ENCODE measurements around the gene KCNJ9.
"Not testable (repeated sequence)": the region's sequence is repeated elsewhere in the genome, so short reads cannot be mapped to it uniquely, and the experiment has no call there.

Gene KCNJ9

DNA sequence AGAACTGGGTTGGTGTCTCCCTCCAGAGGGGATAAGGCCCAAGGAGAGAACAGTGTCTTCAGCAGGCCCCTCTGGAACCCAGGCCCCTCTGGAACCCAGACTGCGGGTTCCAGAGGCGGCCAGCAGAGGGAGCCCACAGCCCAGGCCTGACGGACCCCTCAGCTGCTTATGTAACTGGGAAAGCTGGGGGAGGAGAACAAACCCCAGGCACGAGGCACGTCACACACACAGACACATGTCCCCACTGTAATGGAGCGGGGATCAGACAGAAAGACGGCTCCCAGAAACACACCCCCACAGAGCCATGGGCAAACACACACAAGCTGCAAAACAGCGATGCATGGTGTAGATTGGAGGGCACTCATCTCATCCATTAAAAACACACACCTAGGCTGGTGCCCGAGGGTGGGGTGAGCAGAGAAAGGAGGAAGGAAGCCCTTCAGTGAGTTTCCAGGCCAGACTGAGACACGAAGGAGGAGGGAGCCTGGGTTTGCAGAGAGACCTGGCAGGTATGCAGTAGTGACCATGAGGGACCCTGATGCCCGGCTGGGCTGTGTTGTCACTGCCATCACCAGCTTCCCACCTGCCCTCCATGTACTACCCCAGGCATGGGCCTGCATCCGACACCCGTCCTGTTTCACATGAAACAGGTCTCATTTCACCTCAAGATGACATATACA lies 19.8 kb downstream of the KCNJ9 start:
- Mint-ChIP-seq H3K4me3 (peak overlapping the region; percentile 48), H3K27me3 (no peaks in the 10 kb centered on the region), H3K36me3 (ENCODE audit: low read depth) (no peaks in the 10 kb centered on the region), H3K4me1 (ENCODE audit: low read depth) (peaks cover 54% of the 10 kb centered on the region), H3K27ac (peak overlapping the region; percentile 91), H3K9me3 (no peaks in the 10 kb centered on the region)

DNA sequence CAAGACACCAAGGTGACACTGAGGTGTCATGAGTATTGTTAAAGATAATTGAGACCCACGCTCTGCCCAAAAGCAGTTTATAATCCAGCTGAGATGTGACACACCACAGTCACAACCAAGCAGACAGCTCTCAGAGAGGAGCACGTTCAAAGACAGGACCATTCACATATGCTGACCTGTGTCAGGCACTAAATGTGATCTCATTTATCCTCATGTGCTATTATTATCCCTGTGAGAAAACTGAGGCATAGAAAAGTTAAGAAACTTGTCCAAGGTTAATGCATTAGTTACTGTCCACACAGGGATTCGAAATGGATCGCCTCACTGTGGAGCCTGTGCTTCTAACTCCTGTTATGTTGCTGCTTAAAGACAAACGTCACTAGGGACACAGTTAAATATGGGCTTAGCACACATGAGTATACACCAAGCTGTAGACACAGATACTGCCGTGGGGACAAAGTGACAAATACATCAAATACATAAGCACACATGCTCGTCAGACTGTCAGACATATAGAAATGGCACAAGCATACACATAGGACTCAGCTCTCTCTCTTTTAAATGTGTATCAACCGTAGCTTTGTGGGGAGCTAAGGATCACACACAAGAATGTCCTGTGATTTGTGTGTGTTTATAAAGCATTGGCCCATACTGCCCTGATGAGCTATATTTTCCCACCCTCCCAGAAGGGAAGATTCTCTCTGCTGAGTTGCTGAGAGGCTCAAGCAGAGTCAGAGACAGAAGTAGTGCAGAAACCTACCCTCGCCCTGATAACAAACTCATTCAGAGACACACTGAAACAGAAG lies 20.6 kb downstream of the KCNJ9 start:
- Mint-ChIP-seq H3K4me1 (ENCODE audit: low read depth) (peaks cover 48% of the 10 kb centered on the region), H3K36me3 (ENCODE audit: low read depth) (no peaks in the 10 kb centered on the region), H3K27ac (peak overlapping the region; percentile 91), H3K9me3 (no peaks in the 10 kb centered on the region), H3K27me3 (no peaks in the 10 kb centered on the region), H3K4me3 (no peak overlapping the region)

DNA sequence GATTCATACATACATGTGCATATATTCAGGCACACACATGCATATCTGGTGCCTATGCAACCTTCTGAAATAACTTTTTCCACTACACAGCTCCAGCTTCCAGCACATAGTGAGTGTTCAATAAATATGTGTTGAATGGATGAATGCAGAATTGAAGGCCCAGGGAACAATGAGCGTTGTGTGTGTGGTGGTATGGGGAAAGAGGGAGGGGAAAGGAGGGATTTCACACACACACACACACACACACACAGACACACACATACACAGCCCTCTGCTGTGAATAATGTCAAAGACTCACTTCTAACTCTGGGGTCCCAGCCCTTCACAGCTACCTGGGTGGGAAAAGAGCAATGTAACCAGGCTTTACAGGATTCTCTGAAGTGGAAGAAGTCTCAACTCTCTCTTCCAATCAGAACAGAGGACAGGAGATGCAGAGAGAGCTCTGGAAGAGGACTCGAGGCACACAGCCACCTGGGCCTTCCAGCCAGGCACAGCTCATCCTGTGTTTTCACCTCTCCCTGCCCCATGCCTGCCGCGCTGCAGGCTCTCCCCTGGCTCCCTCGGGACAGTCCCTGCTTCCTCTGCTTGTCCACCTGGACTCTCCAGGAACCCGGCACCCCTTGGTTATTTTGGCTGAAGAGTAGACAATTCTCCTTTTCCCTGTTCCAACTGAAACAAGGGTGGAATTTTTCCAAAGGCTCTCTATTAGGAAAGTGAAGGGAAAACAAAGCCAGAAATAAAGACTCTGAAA lies 22.5 kb downstream of the KCNJ9 start:
- no peak overlapping the region for H3K27ac Mint-ChIP-seq
- H3K4me1 Mint-ChIP-seq (ENCODE audit: low read depth): peaks cover 42% of the 10 kb centered on the region

DNA sequence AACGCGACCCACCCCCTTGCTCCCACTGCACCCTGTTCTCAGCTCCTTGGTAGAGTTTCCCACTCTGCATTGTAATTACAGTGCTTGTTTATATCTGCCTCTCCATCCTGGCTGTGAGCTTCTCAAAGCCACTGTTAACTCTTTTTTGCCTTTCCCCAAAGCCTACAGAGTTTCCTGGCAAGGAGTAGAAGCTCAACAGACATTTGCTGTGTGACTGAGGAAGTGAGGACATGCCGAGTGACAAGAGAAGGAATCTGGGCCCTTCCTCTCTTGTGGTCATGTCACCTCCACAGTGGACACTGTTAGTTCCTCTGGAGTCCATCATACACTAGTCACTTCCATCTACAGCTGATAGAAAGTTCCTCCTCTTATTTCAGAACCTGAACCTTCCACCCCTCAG lies 23.1 kb downstream of the KCNJ9 start:
- Mint-ChIP-seq H3K4me1 (ENCODE audit: low read depth) (peaks cover 39% of the 10 kb centered on the region), H3K9me3 (no peaks in the 10 kb centered on the region), H3K4me3 (no peak overlapping the region), H3K36me3 (ENCODE audit: low read depth) (no peaks in the 10 kb centered on the region), H3K27me3 (no peaks in the 10 kb centered on the region), H3K27ac (no peak overlapping the region)

More for the DNA sequence above, 22.5 kb downstream of the KCNJ9 start:
- H3K36me3 Mint-ChIP-seq (ENCODE audit: low read depth): no peaks in the 10 kb centered on the region
- no peak overlapping the region for H3K4me3 Mint-ChIP-seq
- no peaks in the 10 kb centered on the region for H3K9me3 Mint-ChIP-seq
- H3K27me3 Mint-ChIP-seq: no peaks in the 10 kb centered on the region

DNA sequence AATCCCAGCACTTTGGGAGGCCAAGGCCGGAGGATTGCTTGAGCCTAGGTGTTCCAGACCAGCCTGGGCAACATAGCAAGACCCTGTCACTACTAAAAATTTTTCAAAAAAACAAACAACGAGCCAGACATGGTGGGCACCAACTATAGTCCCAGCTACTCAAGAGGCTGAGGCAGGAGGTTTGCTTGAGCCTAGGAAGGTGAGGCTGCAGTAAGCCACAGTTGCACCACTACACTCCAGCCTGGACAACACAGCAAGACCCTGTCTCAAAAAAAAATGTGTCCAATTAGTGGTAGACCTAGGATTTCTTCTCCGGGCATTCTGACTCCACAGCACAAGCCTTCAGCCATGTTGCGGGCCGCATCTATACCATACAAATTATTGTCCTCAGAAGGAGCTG lies 23.8 kb downstream of the KCNJ9 start:
- H3K4me3 Mint-ChIP-seq: no peak overlapping the region
- H3K4me1 Mint-ChIP-seq (ENCODE audit: low read depth): peaks cover 36% of the 10 kb centered on the region
- H3K27me3 Mint-ChIP-seq: no peaks in the 10 kb centered on the region
- H3K9me3 Mint-ChIP-seq: no peaks in the 10 kb centered on the region
- no peaks in the 10 kb centered on the region for H3K36me3 Mint-ChIP-seq (ENCODE audit: low read depth)
- H3K27ac Mint-ChIP-seq: no peak overlapping the region

DNA sequence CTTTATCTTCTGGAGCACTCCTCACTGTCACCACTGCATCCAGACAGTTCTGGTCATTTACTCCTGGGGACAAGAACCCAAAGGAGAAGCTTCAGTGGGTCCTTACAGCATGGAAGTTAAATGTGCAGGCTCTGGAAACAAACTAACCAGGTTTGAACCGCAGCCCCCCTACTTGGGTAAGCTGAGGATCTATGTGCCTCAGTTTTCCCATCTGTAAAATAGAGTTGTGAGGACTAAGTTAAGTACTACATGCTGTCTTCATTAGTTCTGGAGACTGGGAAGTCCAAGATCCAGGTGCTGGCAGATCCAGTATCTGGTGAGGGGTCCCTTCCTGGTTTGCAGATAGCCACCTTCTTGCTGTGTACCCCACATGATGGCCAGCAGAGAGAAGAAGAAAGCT lies 26.2 kb downstream of the KCNJ9 start:
- Mint-ChIP-seq H3K9me3 (no peaks in the 10 kb centered on the region), H3K36me3 (ENCODE audit: low read depth) (no peaks in the 10 kb centered on the region), H3K4me3 (no peak overlapping the region), H3K4me1 (ENCODE audit: low read depth) (peaks cover 17% of the 10 kb centered on the region), H3K27me3 (no peaks in the 10 kb centered on the region), H3K27ac (no peak overlapping the region)

DNA sequence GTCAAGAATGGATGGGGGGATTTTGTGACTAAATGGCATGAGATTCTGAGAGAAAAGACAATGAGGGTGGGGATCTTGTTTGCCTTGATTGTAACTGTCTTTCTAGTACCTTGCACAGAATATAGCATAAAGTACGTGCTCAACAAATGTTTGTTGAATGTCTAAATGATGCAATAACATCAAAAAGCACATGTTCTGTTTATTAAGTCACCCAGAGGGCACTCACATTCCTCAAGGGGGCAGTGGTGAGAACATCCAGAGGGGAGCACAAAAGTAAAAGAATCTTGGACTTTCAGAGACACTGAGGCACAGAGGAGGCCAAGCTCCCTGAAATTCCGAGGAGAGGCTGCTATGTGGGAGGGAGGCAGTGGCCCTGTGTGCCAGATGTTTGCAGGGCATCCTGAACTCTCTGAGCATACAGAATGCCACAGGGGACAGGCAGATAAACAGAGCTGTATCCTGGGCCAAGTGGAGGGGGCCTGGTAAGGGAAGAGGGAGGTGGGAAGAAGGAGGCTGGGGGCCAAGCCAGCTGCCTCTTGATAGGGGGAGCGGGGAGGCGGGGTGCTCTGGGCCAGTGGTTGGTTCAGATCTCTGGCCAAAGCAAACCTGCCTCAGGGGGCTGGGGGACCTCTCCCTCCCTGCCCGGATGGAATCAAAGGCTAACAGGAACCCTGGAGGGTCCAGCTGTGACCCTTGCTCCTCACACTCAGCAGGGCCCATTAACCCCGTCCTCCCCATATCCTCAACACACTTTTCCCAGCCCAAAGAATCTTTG lies 27.7 kb downstream of the KCNJ9 start:
- peak overlapping the region; percentile 56 for H3K27ac Mint-ChIP-seq
- no peaks in the 10 kb centered on the region for H3K36me3 Mint-ChIP-seq (ENCODE audit: low read depth)
- H3K9me3 Mint-ChIP-seq: no peaks in the 10 kb centered on the region
- H3K4me3 Mint-ChIP-seq: no peak overlapping the region
- no peaks in the 10 kb centered on the region for H3K27me3 Mint-ChIP-seq
- peaks cover 6% of the 10 kb centered on the region for H3K4me1 Mint-ChIP-seq (ENCODE audit: low read depth)

DNA sequence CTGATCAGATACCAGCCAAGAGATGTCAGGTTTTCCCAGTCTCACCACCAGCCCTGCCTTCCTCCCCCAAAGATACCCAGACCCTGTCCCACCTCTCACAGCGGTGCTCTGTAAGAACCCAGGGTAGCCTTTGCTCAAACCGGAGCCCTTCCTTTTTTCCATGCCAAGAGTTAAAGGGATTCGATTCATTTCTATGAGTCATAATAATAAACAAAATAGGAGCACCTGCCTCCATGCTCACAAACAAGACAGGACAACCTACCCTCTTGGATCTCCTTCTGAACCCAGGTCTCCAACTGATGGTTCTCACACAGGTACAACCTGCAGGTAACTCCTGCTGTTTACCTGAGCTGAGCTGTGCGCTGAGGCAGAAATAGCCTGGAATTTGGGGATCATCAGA lies 28.3 kb downstream of the KCNJ9 start:
- Mint-ChIP-seq H3K27ac (no peak overlapping the region), H3K36me3 (ENCODE audit: low read depth) (no peaks in the 10 kb centered on the region), H3K9me3 (no peaks in the 10 kb centered on the region), H3K27me3 (no peaks in the 10 kb centered on the region), H3K4me3 (no peak overlapping the region), H3K4me1 (ENCODE audit: low read depth) (peaks cover 6% of the 10 kb centered on the region)

DNA sequence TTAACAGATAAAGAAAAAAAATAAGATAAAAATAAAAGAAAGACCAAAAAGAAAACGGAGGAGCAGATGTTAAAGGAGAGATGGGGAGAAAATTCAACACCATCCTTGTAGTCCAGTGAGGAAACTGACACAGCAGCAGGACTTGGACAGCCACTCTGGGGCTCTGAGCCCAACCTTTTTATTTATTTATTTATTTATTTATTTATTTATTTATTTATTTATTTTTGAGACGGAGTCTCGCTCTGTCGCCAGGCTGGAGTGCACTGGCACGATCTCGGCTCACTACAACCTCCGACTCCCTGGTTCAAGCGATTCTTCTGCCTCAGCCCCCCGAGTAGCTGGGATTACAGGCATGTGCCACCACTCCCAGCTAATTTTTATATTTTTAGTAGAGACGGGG lies 30.1 kb downstream of the KCNJ9 start:
- not testable (repeated sequence) for H3K9me3 Mint-ChIP-seq; H3K4me3 Mint-ChIP-seq; H3K36me3 Mint-ChIP-seq (ENCODE audit: low read depth); H3K27ac Mint-ChIP-seq; H3K27me3 Mint-ChIP-seq; H3K4me1 Mint-ChIP-seq (ENCODE audit: low read depth)

DNA sequence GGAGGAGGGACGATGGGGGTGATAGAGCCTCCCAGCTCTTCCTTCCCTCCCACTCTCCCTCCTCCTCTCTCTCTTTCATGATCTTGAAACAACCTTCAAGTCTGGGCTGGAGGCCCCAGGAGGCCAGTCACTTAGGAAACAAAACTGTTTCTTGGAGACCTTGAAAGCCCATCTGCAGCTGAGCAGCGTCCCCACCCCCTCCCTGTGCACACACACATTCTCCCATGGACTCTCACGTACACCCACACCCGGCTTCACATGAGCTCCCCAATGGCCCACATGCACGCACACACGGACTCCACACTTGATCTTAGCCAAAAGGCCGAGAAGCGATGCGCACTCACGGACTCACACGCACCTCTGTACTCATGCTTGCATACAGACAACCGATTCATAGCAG lies 31.0 kb downstream of the KCNJ9 start:
- Mint-ChIP-seq H3K4me1 (ENCODE audit: low read depth) (peaks cover 6% of the 10 kb centered on the region), H3K9me3 (no peaks in the 10 kb centered on the region), H3K27me3 (peaks cover 5% of the 10 kb centered on the region), H3K27ac (no peak overlapping the region), H3K4me3 (no peak overlapping the region), H3K36me3 (ENCODE audit: low read depth) (no peaks in the 10 kb centered on the region)

DNA sequence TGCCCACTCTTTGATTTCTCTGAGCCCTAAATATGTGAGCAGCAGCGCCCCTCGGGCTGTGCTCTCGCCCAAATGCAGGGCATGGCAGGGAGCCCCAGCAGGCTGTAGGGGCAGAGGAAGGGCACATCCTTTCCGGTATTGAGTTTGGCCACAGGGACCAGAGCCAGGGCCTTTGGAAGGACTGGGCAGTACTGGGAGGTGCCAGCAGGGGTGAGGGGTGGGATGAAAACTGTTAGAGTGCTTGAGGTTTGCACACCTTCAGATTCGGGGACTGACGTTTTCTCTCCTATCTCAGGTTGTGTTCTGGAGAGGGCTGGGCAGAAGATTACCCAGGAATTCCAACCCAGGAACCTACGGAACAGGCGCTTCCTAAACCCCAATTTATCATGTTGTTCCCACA lies 32.1 kb downstream of the KCNJ9 start:
- Mint-ChIP-seq H3K27ac (no peak overlapping the region), H3K36me3 (ENCODE audit: low read depth) (no peaks in the 10 kb centered on the region), H3K4me1 (ENCODE audit: low read depth) (peaks cover 6% of the 10 kb centered on the region), H3K27me3 (peaks cover 5% of the 10 kb centered on the region), H3K4me3 (no peak overlapping the region), H3K9me3 (no peaks in the 10 kb centered on the region)

DNA sequence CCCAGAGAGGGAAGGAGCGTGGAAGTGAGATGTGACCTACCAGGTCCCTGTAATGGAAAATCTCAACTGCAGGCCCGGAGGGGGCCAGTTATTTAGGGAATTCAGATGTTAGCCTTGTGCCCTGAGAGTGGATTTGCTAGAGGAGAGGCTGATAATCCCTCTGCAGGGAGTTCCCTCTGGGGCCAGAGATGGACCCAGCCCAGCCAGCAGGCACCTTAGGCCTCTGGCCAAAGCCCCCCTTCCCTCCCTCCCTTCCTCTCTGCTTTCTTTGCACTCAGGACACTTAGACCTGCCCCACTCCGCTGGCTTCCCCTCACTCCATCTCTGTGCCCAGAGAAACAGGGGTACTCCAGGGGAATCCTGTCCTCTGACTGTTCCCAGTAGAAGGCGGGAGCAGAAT lies 32.7 kb downstream of the KCNJ9 start:
- Mint-ChIP-seq H3K36me3 (ENCODE audit: low read depth) (no peaks in the 10 kb centered on the region), H3K4me3 (no peak overlapping the region), H3K9me3 (no peaks in the 10 kb centered on the region), H3K4me1 (ENCODE audit: low read depth) (peaks cover under 1% of the 10 kb centered on the region), H3K27ac (no peak overlapping the region), H3K27me3 (peaks cover 5% of the 10 kb centered on the region)

DNA sequence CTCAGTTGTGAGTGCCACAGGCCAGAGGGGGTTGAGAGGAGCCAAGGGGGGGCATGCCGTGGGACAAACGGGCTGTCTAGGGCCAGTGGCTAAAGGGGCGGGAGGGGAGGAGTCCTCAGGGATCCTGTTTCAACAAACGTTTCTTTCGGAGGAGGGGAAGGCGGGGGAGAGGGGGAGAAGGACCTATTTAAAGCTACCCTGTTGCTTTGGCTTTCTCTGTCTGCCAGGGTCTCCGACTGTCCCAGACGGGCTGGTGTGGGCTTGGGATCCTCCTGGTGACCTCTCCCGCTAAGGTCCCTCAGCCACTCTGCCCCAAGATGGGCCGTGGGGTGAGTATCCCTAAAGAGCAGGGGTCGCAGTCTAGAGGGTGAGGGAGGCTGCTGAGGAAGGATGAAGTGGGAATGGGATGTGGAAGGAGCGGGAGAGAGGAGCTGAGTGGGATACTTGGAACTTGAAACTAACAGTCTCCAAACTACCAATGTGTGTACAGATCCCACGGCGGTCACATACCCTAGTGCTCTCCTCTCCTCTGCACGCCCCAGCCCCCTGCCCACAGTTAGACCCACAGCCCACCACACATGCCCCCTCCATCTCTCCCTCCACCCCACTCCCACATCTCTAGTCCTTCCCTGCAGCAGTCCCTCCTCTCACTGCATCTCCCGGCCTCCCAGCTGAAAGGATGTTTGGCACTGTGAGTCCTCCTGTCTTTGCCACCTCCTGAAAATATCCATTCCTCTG lies 34.4 kb downstream of the KCNJ9 start, which contains the start of gene ATP1A2:
Gene ATP1A2, plus strand, starts transcription at position 215 of the 738 bp plus-strand sequence. Its CDS starts 103 bp downstream, at position 318.
- no peaks in the 10 kb centered on the region for H3K4me1 Mint-ChIP-seq (ENCODE audit: low read depth)
- H3K27ac Mint-ChIP-seq: no peak within 1 kb of the TSS
- H3K36me3 Mint-ChIP-seq (ENCODE audit: low read depth): no peaks in the 10 kb centered on the region
- H3K9me3 Mint-ChIP-seq: no peaks in the 10 kb centered on the region
- peaks cover 5% of the 10 kb centered on the region for H3K27me3 Mint-ChIP-seq
- H3K4me3 Mint-ChIP-seq: no peak within 1 kb of the TSS

Measured in stimulated activated naive CD8-positive, alpha-beta T cell treated with anti-CD3 and anti-CD28 coated beads, Interleukin-15, Interleukin-2, amounts not matched to agents 100 ng/mL and 50 ng/mL, for 24 hours (primary cell).